GM23338 (cell line): ENCODE data around the gene FHAD1. TPM values are rescaled to one million over a fixed set of nuclear protein-coding genes. Genes with fewer than 3 reads are reported as not detected.

Source experiments
- ATAC-seq: fragments of 200-7000 bp; cut with Tn5 transposase; 3 replicates; pipeline ENCODE4 v1.9.1; 2020
- DNase-seq: peaks from one replicate; pipeline ENCODE4 v3.0.0-alpha.2; 2015; ENCODE audit warnings: low spot score
- H2AFZ ChIP-seq: fragments of 200-600 bp; sonication (generic); 2 replicates; pipeline ENCODE4 v1.8.0; 2016; ENCODE audit warnings: antibody characterized with exemption, mild to moderate bottlenecking, moderate library complexity
- H3F3A ChIP-seq: fragments of 200-600 bp; sonication (generic); replicated peaks from 2 replicates; pipeline ENCODE4 v1.8.0; 2017; ENCODE audit warnings: antibody characterized with exemption, mixed run types, low read depth
- H3K27ac ChIP-seq: fragments of 200-600 bp; sonication (generic); 2 replicates; pipeline ENCODE4 v1.6.1; 2016; ENCODE audit warnings: low read depth
- H3K27me3 ChIP-seq: fragments of 200-600 bp; sonication (generic); 2 replicates; pipeline ENCODE4 v1.8.0; 2016; ENCODE audit warnings: mild to moderate bottlenecking, mixed run types, moderate library complexity; ENCODE audit not compliant: insufficient read depth
- H3K36me3 ChIP-seq: fragments of 200-600 bp; sonication (generic); 2 replicates; pipeline ENCODE4 v1.8.0; 2016; ENCODE audit warnings: mild to moderate bottlenecking; ENCODE audit not compliant: insufficient read depth
- H3K4me1 ChIP-seq: fragments of 200-600 bp; sonication (generic); 2 replicates; pipeline ENCODE4 v1.8.0; 2016; ENCODE audit warnings: mild to moderate bottlenecking, moderate library complexity; ENCODE audit not compliant: insufficient read depth
- H3K4me2 ChIP-seq: fragments of 200-600 bp; sonication (generic); 2 replicates; pipeline ENCODE4 v1.7.1; 2017; ENCODE audit warnings: mixed run types
- H3K4me3 ChIP-seq: fragments of 200-600 bp; sonication (generic); 2 replicates; pipeline ENCODE4 v1.6.1; 2016; ENCODE audit warnings: mixed run types
- H3K79me2 ChIP-seq: fragments of 200-600 bp; sonication (generic); replicated peaks from 2 replicates; pipeline ENCODE4 v1.8.0; 2017; ENCODE audit warnings: mild to moderate bottlenecking; ENCODE audit not compliant: insufficient read depth
- H3K9me2 ChIP-seq: fragments of 200-600 bp; sonication (generic); 2 replicates; pipeline ENCODE4 v1.8.0; 2017; ENCODE audit not compliant: insufficient read depth
- H4K20me1 ChIP-seq: fragments of 200-600 bp; sonication (generic); replicated peaks from 2 replicates; pipeline ENCODE4 v1.8.0; 2017; ENCODE audit warnings: mild to moderate bottlenecking; ENCODE audit not compliant: insufficient read depth
- H3K27ac Mint-ChIP-seq: 2 replicates; pipeline ENCODE4 v1.8.0; 2020; ENCODE audit warnings: inconsistent platforms, mild to moderate bottlenecking, moderate library complexity, mixed read lengths
- H3K27me3 Mint-ChIP-seq: 3 replicates; pipeline ENCODE4 v1.8.0; 2022; ENCODE audit warnings: low read depth, mild to moderate bottlenecking, moderate library complexity, mixed read lengths, inconsistent platforms; ENCODE audit not compliant: insufficient read depth, poor library complexity
- H3K36me3 Mint-ChIP-seq: 3 replicates; pipeline ENCODE4 v1.8.0; 2021; ENCODE audit warnings: low read depth, mild to moderate bottlenecking, inconsistent platforms, moderate library complexity, mixed read lengths
- H3K4me1 Mint-ChIP-seq: 3 replicates; pipeline ENCODE4 v1.8.0; 2020; ENCODE audit warnings: mild to moderate bottlenecking, inconsistent platforms, mixed read lengths
- H3K4me3 Mint-ChIP-seq: 3 replicates; pipeline ENCODE4 v1.8.0; 2021; ENCODE audit warnings: moderate library complexity, mild to moderate bottlenecking, inconsistent platforms, mixed read lengths
- H3K9me3 Mint-ChIP-seq: 3 replicates; pipeline ENCODE4 v1.8.0; 2020; ENCODE audit warnings: moderate library complexity, mild to moderate bottlenecking, inconsistent platforms, mixed read lengths
- CREB1 ChIP-seq: fragments of 250-450 bp; sonication (Bioruptor Pico); IDR thresholded peaks from 2 replicates; pipeline ENCODE4 v1.5.0; 2020; ENCODE audit warnings: low read depth, mild to moderate bottlenecking, moderate library complexity
- EZH2 ChIP-seq: fragments of 200-600 bp; sonication (generic); IDR thresholded peaks from one replicate; pipeline ENCODE4 v1.8.0; 2017; ENCODE audit warnings: antibody characterized with exemption, mild to moderate bottlenecking, low read depth; ENCODE audit not compliant: unreplicated experiment
- JUNB ChIP-seq: IDR thresholded peaks from one replicate; pipeline ENCODE4 v1.6.1; 2016; ENCODE audit warnings: antibody characterized with exemption; ENCODE audit not compliant: unreplicated experiment
- NANOG ChIP-seq: IDR thresholded peaks from 2 replicates; pipeline ENCODE4 v1.6.1; 2016; ENCODE audit warnings: antibody characterized with exemption, borderline replicate concordance
- REST ChIP-seq: IDR thresholded peaks from one replicate; pipeline ENCODE4 v1.6.1; 2018; ENCODE audit warnings: antibody characterized with exemption; ENCODE audit not compliant: unreplicated experiment
- ZNF114 ChIP-seq: fragments of 250-450 bp; sonication (Bioruptor Pico); IDR thresholded peaks from 2 replicates; pipeline ENCODE4 v1.5.0; 2020; ENCODE audit warnings: mild to moderate bottlenecking, moderate library complexity
- ZNF331 ChIP-seq: fragments of 250-450 bp; sonication (Bioruptor Pico); IDR thresholded peaks from 2 replicates; pipeline ENCODE4 v1.5.0; 2020; ENCODE audit warnings: low read depth, mild to moderate bottlenecking, moderate library complexity
- polyA plus RNA-seq: library from polyadenylated mRNA; unstranded; fragments of >200 nt; fragmentation: Nextera tagmentation; extraction: Ambion mirVana; gene quantifications from 2 replicates; pipeline ENCODE4 v1.2.1, GENCODE V29; 2016
- total RNA-seq: library from RNA; depleted of rRNA; stranded (reverse); fragments of >200 nt; shearing (Covaris generic); gene quantifications from 2 replicates; pipeline ENCODE4 v1.2.3, GENCODE V29; 2014

The FHAD1 gene
- total and polyA plus RNA-seq, 2 experiments from 2014 or later: 1.8 to 3.3 TPM

DNA sequence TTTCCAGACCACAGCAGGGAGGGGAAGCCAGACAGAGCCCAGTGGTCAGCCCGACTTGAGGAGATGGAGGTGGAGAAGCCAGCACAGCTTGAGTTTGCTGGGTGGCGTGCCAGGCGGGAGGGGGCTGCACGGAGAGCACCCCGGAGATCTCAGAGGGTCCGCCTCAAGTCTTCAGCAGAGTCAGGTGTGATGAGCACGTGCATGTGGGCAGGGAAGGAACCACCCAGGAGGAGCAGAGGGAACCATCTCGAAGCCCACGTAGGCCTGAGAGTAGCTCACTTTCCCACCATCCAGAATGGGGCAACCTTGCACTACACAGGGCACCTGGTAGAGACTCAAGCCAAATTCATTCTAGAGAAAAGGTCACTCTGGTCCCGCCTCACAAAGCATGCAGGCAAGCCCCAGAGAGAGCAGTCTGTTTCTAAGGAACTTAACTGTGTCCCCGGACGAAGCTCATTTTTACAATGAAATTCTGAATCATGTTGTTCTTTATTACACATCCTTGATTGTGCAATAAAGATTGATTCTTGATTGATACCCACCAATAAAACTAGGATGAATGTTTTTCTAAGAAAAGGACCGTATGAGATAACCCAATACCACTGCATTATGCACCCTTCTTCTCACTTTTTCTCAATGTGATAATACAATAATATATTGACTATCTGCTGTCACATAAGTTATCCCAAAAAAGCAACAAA is 64.2 kb downstream of the FHAD1 start:
- H3K9me2 ChIP-seq: no peaks in the 10 kb centered on the region
- H3K27me3 Mint-ChIP-seq: peaks cover 5% of the 10 kb centered on the region
- no peak for ATAC-seq

DNA sequence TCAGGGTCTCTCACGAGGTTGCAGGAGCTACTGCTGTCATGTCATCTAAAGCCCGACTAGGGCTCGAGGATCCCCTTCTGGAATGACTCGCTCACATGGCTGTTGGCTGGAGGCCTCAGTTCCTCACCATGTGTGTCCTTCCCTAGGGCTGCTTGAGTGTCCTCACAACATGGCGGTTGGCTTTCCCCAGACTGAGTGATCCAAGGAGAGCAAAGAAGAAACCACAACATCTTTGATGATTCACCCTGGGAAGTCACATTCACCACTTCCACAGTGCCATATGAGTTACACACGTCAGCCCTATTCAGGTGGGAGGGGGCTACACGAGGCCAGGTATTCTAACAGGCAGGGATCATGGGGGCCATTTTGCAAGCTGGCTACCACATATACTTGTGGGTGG is 64.9 kb downstream of the FHAD1 start:
- H2AFZ ChIP-seq: no peak overlapping the region
- H3K9me2 ChIP-seq: no peaks in the 10 kb centered on the region
- DNase-seq: no peak
- H3K4me1 Mint-ChIP-seq: peaks cover 4% of the 10 kb centered on the region; the same call in 1 of the 3 replicates
- H3K27me3 ChIP-seq: no peaks in the 10 kb centered on the region
- no peak overlapping the region for H3K4me3 ChIP-seq
- no peak overlapping the region for H3K27ac ChIP-seq
- H3F3A ChIP-seq: no peaks in the 10 kb centered on the region
- no peaks in the 10 kb centered on the region for H3K79me2 ChIP-seq
- TF ChIP-seq ZNF114 (CRISPR knock-in tag) (no peak), NANOG (no peak), JUNB (no peak), EZH2 (no peak), CREB1 (CRISPR knock-in tag) (no peak), REST (no peak)
- H3K4me2 ChIP-seq: no peak overlapping the region
- H3K4me3 Mint-ChIP-seq: no peak overlapping the region
- H3K27me3 Mint-ChIP-seq: peaks cover 5% of the 10 kb centered on the region
- H3K36me3 Mint-ChIP-seq: peaks cover 10% of the 10 kb centered on the region; the same call in 2 of the 3 replicates
- no peaks in the 10 kb centered on the region for H4K20me1 ChIP-seq
- H3K27ac Mint-ChIP-seq: no peak overlapping the region
- H3K4me1 ChIP-seq: no peaks in the 10 kb centered on the region
- no peaks in the 10 kb centered on the region for H3K36me3 ChIP-seq
- no peak for ATAC-seq
- peaks cover 12% of the 10 kb centered on the region for H3K9me3 Mint-ChIP-seq

More for the DNA sequence above, 64.2 kb downstream of the FHAD1 start:
- H2AFZ ChIP-seq: no peak overlapping the region
- no peak for TF ChIP-seq ZNF331 (CRISPR knock-in tag)
- H3K4me1 ChIP-seq: no peaks in the 10 kb centered on the region
- peaks cover 10% of the 10 kb centered on the region; the same call in 2 of the 3 replicates for H3K36me3 Mint-ChIP-seq
- no peak overlapping the region for H3K27ac ChIP-seq
- no peak for DNase-seq
- peaks cover 15% of the 10 kb centered on the region for H3K9me3 Mint-ChIP-seq
- H3K79me2 ChIP-seq: no peaks in the 10 kb centered on the region
- H3K36me3 ChIP-seq: no peaks in the 10 kb centered on the region
- H3K27ac Mint-ChIP-seq: no peak overlapping the region
- H3K27me3 ChIP-seq: no peaks in the 10 kb centered on the region
- H3F3A ChIP-seq: no peaks in the 10 kb centered on the region
- no peaks in the 10 kb centered on the region for H4K20me1 ChIP-seq
- H3K4me1 Mint-ChIP-seq: no peaks in the 10 kb centered on the region
- H3K4me3 Mint-ChIP-seq: no peak overlapping the region
- no peak overlapping the region for H3K4me3 ChIP-seq
- no peak overlapping the region for H3K4me2 ChIP-seq
